Gastrocnemius medialis (tissue), 4 donors: Measurements from ENCODE around the gene MS4A13.

Experiments used
- POLR2A ChIP-seq, 2 donors: fragments of 450-650 bp; IDR thresholded peaks; one replicate each; pipeline ENCODE4 v1.6.1; 2017; ENCODE audit warnings: antibody characterized with exemption in 2 of 2, mild to moderate bottlenecking in 2 of 2, moderate library complexity in 2 of 2
- TF ChIP-seq, protein P1 (sequence below), 5 experiments: fragments of 450-650 bp in 3 of 5; fragments of 200-600 bp in 2 of 5; sonication (generic) in 2 of 5; IDR thresholded peaks in 4 of 5; conservative IDR thresholded peaks in 1 of 5; 1 replicate in 4 of 5; 2 replicates in 1 of 5; pipeline ENCODE4 v1.5.1; 2016 to 2019; ENCODE audit warnings: antibody characterized with exemption in 5 of 5, mild to moderate bottlenecking in 3 of 5, moderate library complexity in 3 of 5

GRCh38 chr11:60570970-60571369, 55.8 kb downstream of the MS4A13 start:
- TF ChIP-seq, protein P1, sequence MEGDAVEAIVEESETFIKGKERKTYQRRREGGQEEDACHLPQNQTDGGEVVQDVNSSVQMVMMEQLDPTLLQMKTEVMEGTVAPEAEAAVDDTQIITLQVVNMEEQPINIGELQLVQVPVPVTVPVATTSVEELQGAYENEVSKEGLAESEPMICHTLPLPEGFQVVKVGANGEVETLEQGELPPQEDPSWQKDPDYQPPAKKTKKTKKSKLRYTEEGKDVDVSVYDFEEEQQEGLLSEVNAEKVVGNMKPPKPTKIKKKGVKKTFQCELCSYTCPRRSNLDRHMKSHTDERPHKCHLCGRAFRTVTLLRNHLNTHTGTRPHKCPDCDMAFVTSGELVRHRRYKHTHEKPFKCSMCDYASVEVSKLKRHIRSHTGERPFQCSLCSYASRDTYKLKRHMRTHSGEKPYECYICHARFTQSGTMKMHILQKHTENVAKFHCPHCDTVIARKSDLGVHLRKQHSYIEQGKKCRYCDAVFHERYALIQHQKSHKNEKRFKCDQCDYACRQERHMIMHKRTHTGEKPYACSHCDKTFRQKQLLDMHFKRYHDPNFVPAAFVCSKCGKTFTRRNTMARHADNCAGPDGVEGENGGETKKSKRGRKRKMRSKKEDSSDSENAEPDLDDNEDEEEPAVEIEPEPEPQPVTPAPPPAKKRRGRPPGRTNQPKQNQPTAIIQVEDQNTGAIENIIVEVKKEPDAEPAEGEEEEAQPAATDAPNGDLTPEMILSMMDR (IDR thresholded peaks at IDR 0.05 in 4 of 5, conservative IDR thresholded peaks at IDR 0.05 in 1 of 5): no peak
- TF ChIP-seq POLR2A (IDR thresholded peaks at IDR 0.05): no peak
